Measurements from ENCODE around the gene ATF2.
"Not testable (repeated sequence)": the region's sequence is repeated elsewhere in the genome, so short reads cannot be mapped to it uniquely, and the experiment has no call there.

The ATF2 gene

GRCh38 chr2:175164235-175164634 lies 3.8 kb downstream of the ATF2 start:
- no peak for DNase-seq (ENCODE audit: low read depth)

GRCh38 chr2:175158894-175159293 lies 9.1 kb downstream of the ATF2 start:
- DNase-seq (ENCODE audit: low read depth), result no peak

GRCh38 chr2:175156534-175156933 lies 11.5 kb downstream of the ATF2 start:
- no peak for DNase-seq (ENCODE audit: low read depth)

- no peak for DNase-seq (ENCODE audit: low read depth)
Measured at GRCh38 chr2:175154661-175155082, 13.3 kb downstream of the ATF2 start.

GRCh38 chr2:175152242-175152641 lies 15.8 kb downstream of the ATF2 start:
- DNase-seq (ENCODE audit: low read depth), result no peak

- DNase-seq (ENCODE audit: low read depth), result no peak
Measured at GRCh38 chr2:175151791-175152190, 16.2 kb downstream of the ATF2 start.

GRCh38 chr2:175147186-175147585 lies 20.8 kb downstream of the ATF2 start:
- no peak for DNase-seq (ENCODE audit: low read depth)

GRCh38 chr2:175143678-175144077 lies 24.3 kb downstream of the ATF2 start:
- no peak for DNase-seq (ENCODE audit: low read depth)

GRCh38 chr2:175143191-175143590 lies 24.8 kb downstream of the ATF2 start:
- no peak for DNase-seq (ENCODE audit: low read depth)

- DNase-seq (ENCODE audit: low read depth), result no peak
Measured at GRCh38 chr2:175140332-175140731, 27.7 kb downstream of the ATF2 start.

- DNase-seq (ENCODE audit: low read depth), result no peak
Measured at GRCh38 chr2:175137793-175138192, 30.2 kb downstream of the ATF2 start.

- DNase-seq (ENCODE audit: low read depth), result no peak
Measured at GRCh38 chr2:175136334-175137215, 31.4 kb downstream of the ATF2 start.

- DNase-seq (ENCODE audit: low read depth), result no peak
Measured at GRCh38 chr2:175135862-175136261, 32.1 kb downstream of the ATF2 start.

GRCh38 chr2:175135177-175135576 lies 32.8 kb downstream of the ATF2 start:
- DNase-seq (ENCODE audit: low read depth), result no peak

- no peak for DNase-seq (ENCODE audit: low read depth)
Measured at GRCh38 chr2:175131252-175131651, 36.8 kb downstream of the ATF2 start.

GRCh38 chr2:175126661-175127060 lies 41.3 kb downstream of the ATF2 start:
- no peak for DNase-seq (ENCODE audit: low read depth)

- no peak for DNase-seq (ENCODE audit: low read depth)
Measured at GRCh38 chr2:175123254-175123653, 44.7 kb downstream of the ATF2 start.

GRCh38 chr2:175111200-175111657 lies 56.8 kb downstream of the ATF2 start:
- no peak for DNase-seq (ENCODE audit: low read depth)

- DNase-seq (ENCODE audit: low read depth), result not testable (repeated sequence)
Measured at GRCh38 chr2:175108091-175108490, 59.9 kb downstream of the ATF2 start.

GRCh38 chr2:175107146-175107545 lies 60.9 kb downstream of the ATF2 start:
- no peak for DNase-seq (ENCODE audit: low read depth)

- no peak for DNase-seq (ENCODE audit: low read depth)
Measured at GRCh38 chr2:175103191-175103590, 64.8 kb downstream of the ATF2 start.

- DNase-seq (ENCODE audit: low read depth), result no peak
Measured at GRCh38 chr2:175101514-175101913, 66.5 kb downstream of the ATF2 start.

- DNase-seq (ENCODE audit: low read depth), result no peak
Measured at GRCh38 chr2:175097297-175097696, 70.7 kb downstream of the ATF2 start.

GRCh38 chr2:175084117-175084516 lies 83.9 kb downstream of the ATF2 start:
- DNase-seq (ENCODE audit: low read depth), result not testable (repeated sequence)
